Fibroblast of gingiva (primary cell): ENCODE results near the gene CRLF2.
"Not testable (repeated sequence)": the region's sequence is repeated elsewhere in the genome, so short reads cannot be mapped to it uniquely, and the experiment has no call there.

Experiments used
- DNase-seq: peaks from one replicate; pipeline ENCODE4 v3.0.0-alpha.2; 2011; ENCODE audit warnings: low read depth

Gene CRLF2

GRCh38 chrX:1212532-1212931, at the start of gene CRLF2:
TSS of gene CRLF2 (minus strand) at chrX:1212649. CDS start at chrX:1212634, 15 bp downstream.
- DNase-seq = no peak

- DNase-seq = not testable (repeated sequence)
These were observed 49.3 kb upstream of the CRLF2 start for GRCh38 chrX:1261771-1262170.

GRCh38 chrX:1261285-1261684, 48.8 kb upstream of the CRLF2 start:
- no peak for DNase-seq

- DNase-seq = no peak
These were observed 40.4 kb upstream of the CRLF2 start for GRCh38 chrX:1252861-1253260.

- DNase-seq = no peak
These were observed 36.8 kb upstream of the CRLF2 start for GRCh38 chrX:1249101-1249887.

GRCh38 chrX:1248331-1249061, 36.0 kb upstream of the CRLF2 start:
- DNase-seq = no peak

GRCh38 chrX:1246816-1247215, 34.4 kb upstream of the CRLF2 start:
- no peak for DNase-seq

- DNase-seq = no peak
These were observed 32.0 kb upstream of the CRLF2 start for GRCh38 chrX:1244164-1245076.

GRCh38 chrX:1242891-1243402, 30.5 kb upstream of the CRLF2 start:
- no peak for DNase-seq

- not testable (repeated sequence) for DNase-seq
These were observed 28.1 kb upstream of the CRLF2 start for GRCh38 chrX:1240551-1240950.

GRCh38 chrX:1239681-1240142, 27.3 kb upstream of the CRLF2 start:
- no peak for DNase-seq

- DNase-seq = no peak
These were observed 19.5 kb upstream of the CRLF2 start for GRCh38 chrX:1231850-1232465.

- DNase-seq = not testable (repeated sequence)
These were observed 15.7 kb upstream of the CRLF2 start for GRCh38 chrX:1228101-1228500.

- no peak for DNase-seq
These were observed 13.8 kb upstream of the CRLF2 start for GRCh38 chrX:1226249-1226648.

GRCh38 chrX:1224954-1225353, 12.5 kb upstream of the CRLF2 start:
- no peak for DNase-seq

GRCh38 chrX:1223242-1223600, 10.8 kb upstream of the CRLF2 start:
- DNase-seq = no peak

GRCh38 chrX:1222531-1223241, 10.2 kb upstream of the CRLF2 start:
- DNase-seq = no peak

GRCh38 chrX:1221296-1221845, 8.9 kb upstream of the CRLF2 start:
- DNase-seq = no peak

GRCh38 chrX:1218286-1218685, 5.8 kb upstream of the CRLF2 start:
- DNase-seq = no peak

- DNase-seq = no peak
These were observed 2.8 kb upstream of the CRLF2 start for GRCh38 chrX:1215123-1215823.
